GM12801 (cell line): ENCODE data around the gene B4GAT1.
A peak's percentile ranks its signal among the peaks of the same experiment; 100 is the strongest.

Source experiments
- CTCF ChIP-seq: IDR thresholded peaks from one replicate; pipeline ENCODE4 v1.5.1; 2011; ENCODE audit warnings: control low read depth; ENCODE audit not compliant: insufficient read length; ENCODE audit errors: extremely low read depth

B4GAT1 gene

GRCh38 chr11:66311965-66312548, 35.4 kb downstream of the B4GAT1 start:
- TF ChIP-seq CTCF: no peak

GRCh38 chr11:66311470-66311964, 35.9 kb downstream of the B4GAT1 start:
- TF ChIP-seq CTCF: peak; percentile 75

- no peak for TF ChIP-seq CTCF
Observed at GRCh38 chr11:66310324-66310723, 37.1 kb downstream of the B4GAT1 start.

- no peak for TF ChIP-seq CTCF
Observed at GRCh38 chr11:66309475-66309874, 38.0 kb downstream of the B4GAT1 start.

- TF ChIP-seq CTCF: no peak
Observed at GRCh38 chr11:66302656-66303055, 44.8 kb downstream of the B4GAT1 start.

- no peak for TF ChIP-seq CTCF
Observed at GRCh38 chr11:66299186-66299585, 48.2 kb downstream of the B4GAT1 start.

GRCh38 chr11:66297610-66298009, 49.8 kb downstream of the B4GAT1 start:
- TF ChIP-seq CTCF: no peak
